Astrocyte of the cerebellum (primary cell): ENCODE data around the gene EDN1.

Experiments
- DNase-seq: peaks from one replicate; pipeline ENCODE4 v3.0.0-alpha.2; 2011; ENCODE audit warnings: low read depth
- H3K4me3 ChIP-seq: 2 replicates; pipeline ENCODE4 v1.5.1; 2011; ENCODE audit warnings: mild to moderate bottlenecking, low read depth, low read length, moderate library complexity
- in situ Hi-C: cut with HindIII; loops from 2 replicates; pipeline ENCODE4 v1.10.0; 2017; ENCODE audit warnings: low sequenced_read_pairs
- TF ChIP-seq, protein P1 (sequence below): IDR thresholded peaks from 2 replicates; pipeline ENCODE4 v1.5.1; 2012; ENCODE audit warnings: low read length, low read depth, moderate library complexity, mild to moderate bottlenecking; ENCODE audit errors: missing control alignments

The EDN1 gene

DNA sequence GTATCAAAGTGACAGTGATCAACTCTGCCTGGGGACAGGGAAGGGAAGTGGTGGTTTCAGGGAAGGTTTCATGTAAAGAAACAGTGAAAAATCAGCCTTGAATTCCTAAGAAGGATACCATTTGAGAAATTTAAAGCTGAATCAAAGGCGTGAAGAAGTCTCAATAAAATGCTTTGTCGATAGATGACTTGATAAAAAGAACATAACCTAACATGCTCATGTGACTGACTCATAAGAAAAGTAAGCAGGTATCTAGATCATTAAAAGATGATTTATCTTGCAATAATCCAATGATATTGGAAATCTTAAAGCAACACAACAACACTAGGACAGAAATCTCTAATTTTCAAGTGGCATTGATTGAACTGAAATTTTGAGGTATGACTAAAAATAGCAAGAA is 14.3 kb downstream of the EDN1 start:
- TF ChIP-seq, protein P1, sequence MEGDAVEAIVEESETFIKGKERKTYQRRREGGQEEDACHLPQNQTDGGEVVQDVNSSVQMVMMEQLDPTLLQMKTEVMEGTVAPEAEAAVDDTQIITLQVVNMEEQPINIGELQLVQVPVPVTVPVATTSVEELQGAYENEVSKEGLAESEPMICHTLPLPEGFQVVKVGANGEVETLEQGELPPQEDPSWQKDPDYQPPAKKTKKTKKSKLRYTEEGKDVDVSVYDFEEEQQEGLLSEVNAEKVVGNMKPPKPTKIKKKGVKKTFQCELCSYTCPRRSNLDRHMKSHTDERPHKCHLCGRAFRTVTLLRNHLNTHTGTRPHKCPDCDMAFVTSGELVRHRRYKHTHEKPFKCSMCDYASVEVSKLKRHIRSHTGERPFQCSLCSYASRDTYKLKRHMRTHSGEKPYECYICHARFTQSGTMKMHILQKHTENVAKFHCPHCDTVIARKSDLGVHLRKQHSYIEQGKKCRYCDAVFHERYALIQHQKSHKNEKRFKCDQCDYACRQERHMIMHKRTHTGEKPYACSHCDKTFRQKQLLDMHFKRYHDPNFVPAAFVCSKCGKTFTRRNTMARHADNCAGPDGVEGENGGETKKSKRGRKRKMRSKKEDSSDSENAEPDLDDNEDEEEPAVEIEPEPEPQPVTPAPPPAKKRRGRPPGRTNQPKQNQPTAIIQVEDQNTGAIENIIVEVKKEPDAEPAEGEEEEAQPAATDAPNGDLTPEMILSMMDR: no peak
- DNase-seq: no peak
- in situ Hi-C loops: no loop called here
- H3K4me3 ChIP-seq: no peak overlapping the region

DNA sequence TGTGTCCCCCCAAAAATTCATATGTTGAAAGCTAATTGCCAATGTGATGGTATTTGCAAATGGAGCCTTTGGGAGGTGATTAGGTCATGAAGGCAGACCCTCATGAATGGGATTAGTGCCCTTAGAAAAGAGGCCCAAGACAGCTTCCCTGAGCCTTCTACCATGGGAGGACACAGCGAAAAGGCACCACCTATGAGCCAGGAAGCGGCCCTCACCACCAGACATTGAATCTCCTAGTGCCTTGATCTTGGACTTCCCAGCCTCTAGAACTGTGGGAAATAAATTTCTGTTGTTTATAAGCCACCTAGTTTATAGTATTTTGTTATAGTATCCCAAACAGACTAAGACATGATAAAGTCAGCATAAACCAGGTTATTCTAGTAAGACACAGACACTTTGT is 18.9 kb downstream of the EDN1 start:
- H3K4me3 ChIP-seq: no peak overlapping the region
- in situ Hi-C loops: no loop called here
- DNase-seq: no peak
- TF ChIP-seq, protein P1: no peak

DNA sequence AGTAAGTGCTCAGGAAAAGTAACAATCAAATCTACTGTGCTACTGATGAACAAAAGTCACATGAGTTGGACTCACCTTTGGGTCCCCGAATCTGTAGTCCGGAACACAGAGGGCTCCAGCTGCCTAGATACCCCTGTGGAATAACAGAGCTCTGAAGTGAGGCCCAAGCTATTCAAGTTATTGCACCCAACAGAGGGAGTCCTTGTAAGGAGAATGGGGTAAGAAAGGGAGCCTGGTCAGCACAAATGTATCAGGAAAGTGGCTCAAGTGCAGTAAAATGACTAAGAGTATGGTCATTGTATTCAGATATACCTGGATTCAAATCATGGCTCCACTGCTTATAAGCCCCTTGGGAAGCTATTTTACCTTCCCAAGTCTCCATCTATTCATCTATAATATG is 20.9 kb downstream of the EDN1 start:
- TF ChIP-seq, protein P1: no peak
- in situ Hi-C loops: no loop called here
- no peak overlapping the region for H3K4me3 ChIP-seq
- no peak for DNase-seq

DNA sequence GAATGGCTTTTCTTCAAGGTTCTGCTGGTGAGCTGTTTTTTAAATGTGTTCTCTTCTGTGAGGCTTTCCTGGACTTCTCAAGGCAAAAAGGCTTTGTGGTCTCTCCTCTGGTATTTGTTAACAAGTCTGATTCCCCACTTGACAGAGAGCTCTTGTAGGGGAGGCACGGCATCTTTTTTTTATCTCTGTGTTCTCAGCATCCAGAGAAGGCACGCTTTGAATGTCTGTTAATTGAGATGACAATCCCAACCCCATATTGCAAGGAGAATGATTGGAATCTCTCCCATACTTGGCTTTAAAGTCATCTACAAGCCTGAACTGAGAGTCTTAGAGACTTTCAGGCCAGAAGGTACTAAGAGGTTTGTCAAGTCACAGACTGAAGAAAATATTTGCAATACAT is 22.6 kb downstream of the EDN1 start:
- no peak overlapping the region for H3K4me3 ChIP-seq
- TF ChIP-seq, protein P1: no peak
- no peak for DNase-seq
- in situ Hi-C loops: no loop called here

DNA sequence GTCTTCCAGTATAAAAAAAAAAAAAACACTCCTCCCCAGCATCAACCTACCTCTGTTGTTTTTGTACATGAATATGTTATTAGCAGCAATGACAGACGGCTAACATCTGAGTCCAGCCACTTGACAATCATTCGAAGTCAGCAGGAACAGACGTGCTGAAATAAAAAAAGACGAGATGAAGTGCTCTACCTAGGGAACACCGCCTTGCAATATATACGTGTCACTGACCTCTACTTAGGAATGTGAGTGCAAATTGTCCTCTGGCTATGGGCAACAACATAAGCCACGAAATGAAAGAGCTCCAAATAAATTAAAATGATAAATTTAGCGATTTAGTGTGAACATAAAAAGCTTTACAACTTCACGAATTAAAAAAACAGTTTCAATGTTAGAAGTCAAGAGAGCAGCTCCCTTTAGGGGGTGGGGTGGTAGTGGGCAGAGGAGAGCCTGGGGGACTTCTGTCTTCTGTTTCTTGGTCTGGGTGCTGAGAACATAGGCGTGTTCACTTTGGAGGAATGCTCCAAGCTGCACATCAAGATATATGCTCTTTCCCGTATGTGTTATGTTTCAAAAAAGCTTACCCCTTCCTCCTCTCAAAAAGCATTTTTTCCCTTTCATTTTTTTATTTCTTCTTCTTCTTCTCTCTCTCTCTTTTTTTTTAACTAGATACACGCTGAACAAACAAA is 23.3 kb downstream of the EDN1 start:
- no peak for DNase-seq
- in situ Hi-C loops: no loop called here
- H3K4me3 ChIP-seq: no peak overlapping the region
- TF ChIP-seq, protein P1: no peak

DNA sequence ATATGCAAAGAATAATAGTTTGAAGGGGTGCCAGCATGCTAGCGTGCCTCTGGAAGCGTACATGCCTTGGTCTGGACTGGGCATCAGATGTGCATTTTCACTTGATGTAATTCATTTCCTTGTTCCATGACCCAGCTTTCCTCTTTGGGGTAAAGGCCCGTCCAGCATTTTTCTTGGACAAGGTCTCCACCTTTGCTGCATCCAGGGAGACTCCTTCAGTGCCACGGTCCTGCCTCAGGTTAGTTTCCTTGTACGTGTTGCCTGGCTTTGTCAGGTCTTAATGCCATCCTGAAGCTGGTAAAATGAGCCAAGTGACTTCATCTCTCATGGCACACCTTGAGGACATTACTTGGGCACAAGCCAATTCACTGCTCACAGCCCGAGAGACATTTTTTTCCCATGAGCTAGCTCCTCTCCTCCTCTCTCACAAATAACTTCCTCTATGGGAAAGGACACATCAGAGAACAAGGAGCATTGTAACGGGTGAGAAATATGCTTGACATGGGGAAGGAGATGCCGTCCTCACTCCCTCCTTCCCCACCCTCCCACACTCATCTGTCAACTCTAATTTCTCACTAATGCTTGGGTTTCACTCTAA is 23.9 kb downstream of the EDN1 start:
- H3K4me3 ChIP-seq: no peak overlapping the region
- TF ChIP-seq, protein P1: no peak
- no peak for DNase-seq
- in situ Hi-C loops: no loop called here
